Astrocyte of the spinal cord (primary cell): ENCODE results near the gene MATN1.
A peak's percentile ranks its signal among the peaks of the same experiment; 100 is the strongest.

ENCODE experiments used
- DNase-seq: peaks from one replicate; pipeline ENCODE4 v3.0.0; 2011; ENCODE audit warnings: low read depth, low spot score
- H3K4me3 ChIP-seq: 2 replicates; pipeline ENCODE4 v1.5.1; 2011; ENCODE audit warnings: low read depth, mild to moderate bottlenecking, low read length, moderate library complexity
- CTCF ChIP-seq: IDR thresholded peaks from 2 replicates; pipeline ENCODE4 v1.5.1; 2012; ENCODE audit warnings: low read depth, mild to moderate bottlenecking, low read length, inconsistent platforms
- in situ Hi-C: cut with HindIII; loops from 2 replicates; pipeline ENCODE4 v1.10.0; 2017; ENCODE audit warnings: low sequenced_read_pairs

Gene MATN1

DNA sequence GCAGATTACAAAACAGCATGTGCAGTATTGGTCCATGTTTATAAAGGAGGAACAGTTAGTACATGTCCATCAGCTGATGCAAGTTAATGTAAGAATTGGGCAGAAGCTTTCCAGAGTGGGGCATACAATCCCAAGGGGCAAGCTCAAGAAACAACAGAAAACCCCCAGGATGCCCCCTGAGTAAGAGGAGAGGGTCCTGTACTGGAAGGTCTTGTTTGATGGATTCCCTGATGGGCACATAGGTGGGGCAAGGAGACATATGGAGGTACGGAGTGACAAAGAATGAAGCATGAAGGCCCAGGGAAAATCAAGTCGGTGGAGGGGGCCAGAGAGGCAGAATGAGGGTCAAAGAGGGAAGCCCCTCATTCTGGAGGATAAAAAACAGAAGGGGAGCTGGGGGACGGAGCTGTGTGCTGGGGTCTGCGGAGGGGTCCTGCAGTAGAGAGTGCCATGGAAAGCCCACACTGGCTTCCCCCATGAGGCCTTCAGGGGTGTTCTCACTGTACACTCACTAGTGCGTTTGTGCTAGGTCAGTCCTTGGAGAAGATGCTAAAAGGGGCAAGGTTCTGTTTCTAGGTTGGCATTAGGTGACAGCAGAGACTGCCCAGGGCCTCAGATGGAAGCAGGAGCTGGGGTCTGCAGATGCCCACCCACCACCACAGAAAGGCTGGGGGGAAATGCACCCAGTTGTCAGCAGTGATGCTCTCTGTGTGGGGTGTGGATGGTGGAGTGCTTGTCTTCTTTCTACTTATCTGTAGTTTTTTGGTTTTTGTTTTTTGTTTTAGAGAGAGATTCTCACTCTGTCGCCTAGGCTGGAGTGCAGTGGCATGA is 12.5 kb upstream of the MATN1 start:
- no peak for TF ChIP-seq CTCF
- H3K4me3 ChIP-seq, result no peak overlapping the region
- in situ Hi-C loops, result no loop called here
- DNase-seq, result no peak

DNA sequence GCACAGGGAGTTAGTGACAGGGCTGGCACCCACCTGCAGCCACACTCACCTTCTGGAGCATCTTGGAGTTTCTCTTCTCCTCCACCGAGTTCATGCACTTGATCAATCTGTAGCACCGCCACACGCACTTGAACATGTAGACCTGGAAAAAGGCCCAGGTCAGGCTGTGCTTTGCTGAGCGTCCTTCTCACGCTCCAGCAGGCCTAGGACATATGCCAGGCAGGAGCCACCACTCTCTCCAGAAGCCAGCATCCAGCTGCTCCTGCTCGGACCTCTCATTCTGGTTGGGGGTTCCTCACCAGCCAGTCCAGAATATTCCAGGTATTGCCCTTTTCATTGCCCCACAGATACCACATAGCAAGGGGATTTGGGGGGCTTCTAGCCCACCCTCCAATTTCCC is 11.7 kb upstream of the MATN1 start:
- TF ChIP-seq CTCF, result no peak
- no peak for DNase-seq
- in situ Hi-C loops, result no loop called here
- H3K4me3 ChIP-seq, result no peak overlapping the region

DNA sequence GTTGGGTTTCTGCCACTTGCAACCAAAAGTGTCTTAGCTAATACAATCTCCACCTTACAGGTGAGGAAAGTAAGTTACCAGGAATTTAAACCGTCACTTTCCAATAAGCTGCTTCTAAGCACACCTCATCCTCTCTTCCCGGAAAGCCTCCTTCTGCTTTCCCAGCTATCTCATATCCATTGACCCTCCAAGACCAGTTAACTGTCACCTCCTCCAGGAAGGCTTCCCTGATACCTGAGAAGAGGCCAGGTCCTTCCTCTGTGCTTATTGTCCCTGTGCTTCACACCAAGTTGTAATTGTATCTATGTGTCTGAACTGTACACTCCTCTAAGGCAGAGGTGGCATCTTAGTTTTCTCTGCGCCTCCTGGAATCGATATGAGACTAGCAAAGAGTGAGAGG is 11.2 kb upstream of the MATN1 start:
- DNase-seq, result no peak
- H3K4me3 ChIP-seq, result no peak overlapping the region
- no peak for TF ChIP-seq CTCF
- in situ Hi-C loops, result no loop called here

DNA sequence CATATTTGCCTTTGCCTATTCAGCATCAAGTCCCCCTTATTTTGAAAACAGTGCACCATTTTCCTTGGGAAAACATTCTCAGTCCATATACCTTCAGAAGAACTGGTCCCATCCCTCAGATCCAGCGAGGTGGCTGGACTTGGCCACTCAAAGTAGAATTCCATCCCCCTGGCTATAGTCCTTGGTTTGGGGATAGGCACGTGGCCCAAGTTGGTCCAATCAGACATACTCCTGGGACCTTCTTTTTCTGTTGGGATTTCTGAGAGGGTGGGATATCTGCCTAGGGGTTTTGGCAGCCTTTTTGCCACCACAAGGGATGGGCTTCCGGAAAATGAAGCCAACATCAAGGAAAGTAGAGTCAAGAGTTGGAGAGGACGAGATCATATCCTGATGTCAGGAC is 10.7 kb upstream of the MATN1 start:
- no peak for TF ChIP-seq CTCF
- in situ Hi-C loops, result no loop called here
- DNase-seq, result no peak
- H3K4me3 ChIP-seq, result no peak overlapping the region

DNA sequence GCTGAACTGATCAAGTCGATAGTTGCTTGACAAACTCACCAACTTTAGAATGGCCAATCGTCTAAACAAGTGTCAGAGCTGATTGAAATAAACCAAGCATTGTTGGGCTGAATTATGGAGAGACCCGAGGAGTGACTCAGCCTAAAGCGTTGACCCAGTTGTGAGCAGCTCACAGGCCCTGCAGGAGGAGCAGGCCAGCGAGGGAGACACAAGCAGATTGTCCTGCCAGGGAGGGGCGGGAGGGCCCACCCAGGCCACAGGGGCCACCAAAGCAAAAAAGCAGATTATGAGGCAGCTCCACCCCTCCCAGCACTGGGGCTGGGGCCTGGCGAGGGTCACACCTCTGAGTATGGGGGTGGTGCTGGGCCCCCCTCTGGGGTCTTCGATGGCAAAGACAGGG is 10.1 kb upstream of the MATN1 start:
- no peak for TF ChIP-seq CTCF
- no peak overlapping the region for H3K4me3 ChIP-seq
- in situ Hi-C loops, result no loop called here
- DNase-seq, result no peak

GRCh38 chr1:30732277-30732996 is 9.1 kb upstream of the MATN1 start:
- no peak for TF ChIP-seq CTCF
- DNase-seq, result peak; percentile 53
- in situ Hi-C loops, result no loop called here
- H3K4me3 ChIP-seq, result no peak overlapping the region
